Gastroesophageal sphincter (tissue), 3 donors: ENCODE results near the gene EPDR1.

ENCODE experiments used
- EP300 ChIP-seq: sonication (generic); formaldehyde crosslinking; IDR thresholded peaks from one replicate; pipeline ENCODE4 v1.6.1; 2017; ENCODE audit warnings: antibody characterized with exemption, mild to moderate bottlenecking
- POLR2A ChIP-seq, 2 donors: fragments of 450-650 bp; IDR thresholded peaks; one replicate each; pipeline ENCODE4 v1.6.1; 2017; ENCODE audit warnings: antibody characterized with exemption in 2 of 2, mild to moderate bottlenecking in 2 of 2, moderate library complexity in 1 of 2
- TF ChIP-seq, protein P1 (sequence below), 4 experiments: fragments of 200-600 bp in 2 of 4; fragments of 450-650 bp in 2 of 4; sonication (generic) in 1 of 4; IDR thresholded peaks; one replicate each; pipeline ENCODE4 v1.5.1; 2017 to 2019; ENCODE audit warnings: antibody characterized with exemption in 4 of 4, mild to moderate bottlenecking in 2 of 4, moderate library complexity in 2 of 4

DNA sequence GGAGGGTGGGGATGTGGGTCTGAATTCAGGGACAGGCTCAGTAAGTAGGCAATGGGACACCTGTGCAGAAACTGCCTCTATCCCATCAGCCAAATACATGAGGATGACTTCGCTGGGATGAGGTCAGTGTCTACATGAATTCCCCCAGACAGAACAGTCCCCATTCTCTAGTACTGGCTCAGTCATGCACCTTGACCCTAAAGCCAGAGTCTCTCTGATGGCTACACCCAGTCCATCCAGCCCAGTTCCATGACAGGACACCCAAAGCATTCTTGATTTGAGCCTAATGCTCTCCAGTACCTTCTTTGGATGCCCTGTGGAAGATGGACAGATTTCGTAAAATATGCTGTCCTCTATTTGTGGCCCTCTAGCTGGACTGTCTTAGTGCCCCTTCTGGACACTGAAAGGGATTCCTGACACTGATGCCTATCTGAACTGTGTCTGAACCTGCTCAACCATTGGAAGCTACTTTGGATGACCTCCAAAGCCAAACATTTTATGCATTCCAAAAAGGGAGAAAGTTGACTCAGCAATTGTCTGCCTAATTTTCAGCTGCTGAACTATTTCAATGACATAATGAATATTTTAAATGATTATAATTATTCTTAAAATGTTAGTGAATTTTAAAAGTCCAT lies 18.4 kb upstream of the EPDR1 start:
- TF ChIP-seq, protein P1, sequence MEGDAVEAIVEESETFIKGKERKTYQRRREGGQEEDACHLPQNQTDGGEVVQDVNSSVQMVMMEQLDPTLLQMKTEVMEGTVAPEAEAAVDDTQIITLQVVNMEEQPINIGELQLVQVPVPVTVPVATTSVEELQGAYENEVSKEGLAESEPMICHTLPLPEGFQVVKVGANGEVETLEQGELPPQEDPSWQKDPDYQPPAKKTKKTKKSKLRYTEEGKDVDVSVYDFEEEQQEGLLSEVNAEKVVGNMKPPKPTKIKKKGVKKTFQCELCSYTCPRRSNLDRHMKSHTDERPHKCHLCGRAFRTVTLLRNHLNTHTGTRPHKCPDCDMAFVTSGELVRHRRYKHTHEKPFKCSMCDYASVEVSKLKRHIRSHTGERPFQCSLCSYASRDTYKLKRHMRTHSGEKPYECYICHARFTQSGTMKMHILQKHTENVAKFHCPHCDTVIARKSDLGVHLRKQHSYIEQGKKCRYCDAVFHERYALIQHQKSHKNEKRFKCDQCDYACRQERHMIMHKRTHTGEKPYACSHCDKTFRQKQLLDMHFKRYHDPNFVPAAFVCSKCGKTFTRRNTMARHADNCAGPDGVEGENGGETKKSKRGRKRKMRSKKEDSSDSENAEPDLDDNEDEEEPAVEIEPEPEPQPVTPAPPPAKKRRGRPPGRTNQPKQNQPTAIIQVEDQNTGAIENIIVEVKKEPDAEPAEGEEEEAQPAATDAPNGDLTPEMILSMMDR (IDR thresholded peaks at IDR 0.05) = no peak
- TF ChIP-seq POLR2A (IDR thresholded peaks at IDR 0.05) = no peak
- no peak for TF ChIP-seq EP300
